ENCODE measurements around the gene RUNX1. TPM values are rescaled to one million over a fixed set of nuclear protein-coding genes. Genes with fewer than 3 reads are reported as not detected.

RUNX1 gene
- polyA plus RNA-seq, 1 donor: 9.2 TPM

- Histone ChIP-seq H3K4me1 (ENCODE audit: control insufficient read depth, insufficient read depth, low read length) (no peaks in the 10 kb centered on the region), H3K4me3 (ENCODE audit: low read length) (no peak overlapping the region), H3K36me3 (ENCODE audit: control insufficient read depth, insufficient read depth, low read length) (no peaks in the 10 kb centered on the region), H3K9me3 (ENCODE audit: control insufficient read depth, low read depth, low read length) (peaks cover 3% of the 10 kb centered on the region), H3K27me3 (ENCODE audit: control insufficient read depth, insufficient read depth, low read length) (peaks cover 2% of the 10 kb centered on the region), H3K27ac (ENCODE audit: low read length) (peak overlapping the region; percentile 46)
- 40% methylated on average over 1 of the region's 2 CpGs for WGBS (ENCODE audit: insufficient coverage, low lambda C conversion rate)
- peak; percentile 80 to 91 for DNase-seq
Observed at GRCh38 chr21:34900376-34900775, 148.7 kb downstream of the RUNX1 start.

- Histone ChIP-seq H3K9me3 (ENCODE audit: control insufficient read depth, low read depth, low read length) (peaks cover 3% of the 10 kb centered on the region), H3K4me3 (ENCODE audit: low read length) (no peak overlapping the region), H3K36me3 (ENCODE audit: control insufficient read depth, insufficient read depth, low read length) (no peaks in the 10 kb centered on the region), H3K4me1 (ENCODE audit: control insufficient read depth, insufficient read depth, low read length) (no peaks in the 10 kb centered on the region), H3K27me3 (ENCODE audit: control insufficient read depth, insufficient read depth, low read length) (peaks cover 7% of the 10 kb centered on the region), H3K27ac (ENCODE audit: low read length) (no peak overlapping the region)
- no peak for DNase-seq
- no CpG with 5 or more reads among the region's 1 CpG for WGBS (ENCODE audit: insufficient coverage, low lambda C conversion rate)
Observed at GRCh38 chr21:34899760-34900159, 149.3 kb downstream of the RUNX1 start.

DNA sequence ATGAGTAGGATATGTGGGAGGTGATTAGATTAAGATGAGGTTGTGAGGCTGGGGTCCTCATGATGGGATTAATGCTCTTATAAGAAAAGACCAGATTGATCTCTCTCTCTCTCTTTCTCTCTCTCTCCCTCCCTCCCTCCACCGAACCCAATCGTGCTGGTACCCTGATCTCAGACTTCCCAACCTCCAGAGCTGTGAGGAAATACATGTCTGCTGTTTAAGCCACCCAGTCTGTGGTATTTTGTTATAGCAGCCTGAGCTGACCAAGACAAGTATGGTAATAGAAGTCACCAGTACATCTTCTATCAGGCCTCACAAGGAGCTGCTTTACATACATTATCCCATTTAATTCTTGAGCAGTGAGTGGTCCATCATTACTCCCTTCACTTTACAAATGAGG lies 149.8 kb downstream of the RUNX1 start:
- DNase-seq: no peak
- no CpG with 5 or more reads among the region's 2 CpGs for WGBS (ENCODE audit: insufficient coverage, low lambda C conversion rate)
- Histone ChIP-seq H3K36me3 (ENCODE audit: control insufficient read depth, insufficient read depth, low read length) (no peaks in the 10 kb centered on the region), H3K4me3 (ENCODE audit: low read length) (no peak overlapping the region), H3K4me1 (ENCODE audit: control insufficient read depth, insufficient read depth, low read length) (no peaks in the 10 kb centered on the region), H3K27me3 (ENCODE audit: control insufficient read depth, insufficient read depth, low read length) (peaks cover 11% of the 10 kb centered on the region), H3K27ac (ENCODE audit: low read length) (no peak overlapping the region), H3K9me3 (ENCODE audit: control insufficient read depth, low read depth, low read length) (peaks cover 3% of the 10 kb centered on the region)

DNA sequence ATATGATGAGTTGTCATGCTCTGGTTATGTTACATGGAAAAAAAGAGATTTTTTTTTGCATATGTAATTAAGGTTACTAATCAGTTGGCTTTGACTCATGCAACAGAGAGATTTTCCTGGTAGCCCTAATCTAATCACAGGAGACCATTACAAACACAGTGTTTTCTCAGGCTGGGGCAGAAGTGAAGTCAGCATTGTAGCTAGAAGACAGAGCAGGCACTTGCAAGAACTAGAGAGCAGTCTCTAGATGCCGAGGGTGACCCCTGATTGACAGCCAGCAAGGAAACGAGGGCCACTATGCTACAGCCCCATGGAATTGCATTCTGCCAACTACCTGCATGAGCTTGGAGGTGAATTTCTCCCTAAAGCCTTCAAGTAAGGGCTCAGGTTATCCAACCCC lies 151.3 kb downstream of the RUNX1 start:
- Histone ChIP-seq H3K27ac (ENCODE audit: low read length) (no peak overlapping the region), H3K36me3 (ENCODE audit: control insufficient read depth, insufficient read depth, low read length) (no peaks in the 10 kb centered on the region), H3K27me3 (ENCODE audit: control insufficient read depth, insufficient read depth, low read length) (peaks cover 23% of the 10 kb centered on the region), H3K4me3 (ENCODE audit: low read length) (no peak overlapping the region), H3K9me3 (ENCODE audit: control insufficient read depth, low read depth, low read length) (peaks cover 3% of the 10 kb centered on the region), H3K4me1 (ENCODE audit: control insufficient read depth, insufficient read depth, low read length) (no peaks in the 10 kb centered on the region)
- no CpG with 5 or more reads among the region's 2 CpGs for WGBS (ENCODE audit: insufficient coverage, low lambda C conversion rate)
- no peak for DNase-seq

GRCh38 chr21:34894401-34894800 lies 154.7 kb downstream of the RUNX1 start:
- no peak overlapping the region for H3K4me3 ChIP-seq (ENCODE audit: low read length)
- WGBS (ENCODE audit: insufficient coverage, low lambda C conversion rate): no CpG with 5 or more reads among the region's 1 CpG
- H3K27ac ChIP-seq (ENCODE audit: low read length): no peak overlapping the region
- peaks cover 12% of the 10 kb centered on the region for H3K4me1 ChIP-seq (ENCODE audit: control insufficient read depth, insufficient read depth, low read length)
- DNase-seq: no peak
- H3K27me3 ChIP-seq (ENCODE audit: control insufficient read depth, insufficient read depth, low read length): peaks cover 48% of the 10 kb centered on the region
- H3K36me3 ChIP-seq (ENCODE audit: control insufficient read depth, insufficient read depth, low read length): no peaks in the 10 kb centered on the region
- peaks cover 6% of the 10 kb centered on the region for H3K9me3 ChIP-seq (ENCODE audit: control insufficient read depth, low read depth, low read length)

DNA sequence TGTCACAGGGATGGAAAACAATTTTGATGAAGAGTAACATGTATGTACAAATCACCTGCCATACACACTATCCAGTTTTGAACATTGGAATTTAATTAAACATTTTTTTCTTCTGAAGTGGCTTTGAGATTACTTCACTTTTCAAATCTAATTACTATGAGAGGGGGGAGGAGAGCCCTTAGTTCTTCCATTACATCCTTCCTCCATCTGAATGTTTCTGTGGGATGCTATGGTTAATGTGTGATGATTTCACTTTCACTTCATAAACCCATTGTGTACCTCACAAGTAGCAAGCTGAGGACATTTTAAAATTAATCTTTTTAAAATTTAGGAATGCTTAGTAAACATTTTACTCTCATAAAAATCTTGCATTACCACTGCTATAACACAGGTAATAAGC lies 156.9 kb downstream of the RUNX1 start:
- Histone ChIP-seq H3K4me3 (ENCODE audit: low read length) (no peak overlapping the region), H3K27me3 (ENCODE audit: control insufficient read depth, insufficient read depth, low read length) (peaks cover 48% of the 10 kb centered on the region), H3K4me1 (ENCODE audit: control insufficient read depth, insufficient read depth, low read length) (peaks cover 21% of the 10 kb centered on the region), H3K27ac (ENCODE audit: low read length) (no peak overlapping the region), H3K9me3 (ENCODE audit: control insufficient read depth, low read depth, low read length) (peaks cover 3% of the 10 kb centered on the region), H3K36me3 (ENCODE audit: control insufficient read depth, insufficient read depth, low read length) (no peaks in the 10 kb centered on the region)
- DNase-seq: no peak

GRCh38 chr21:34891613-34891943 lies 157.5 kb downstream of the RUNX1 start:
- Histone ChIP-seq H3K4me1 (ENCODE audit: control insufficient read depth, insufficient read depth, low read length) (peaks cover 21% of the 10 kb centered on the region), H3K4me3 (ENCODE audit: low read length) (peak overlapping the region; percentile 16), H3K9me3 (ENCODE audit: control insufficient read depth, low read depth, low read length) (peaks cover 3% of the 10 kb centered on the region), H3K27ac (ENCODE audit: low read length) (peak overlapping the region; percentile 5), H3K27me3 (ENCODE audit: control insufficient read depth, insufficient read depth, low read length) (peaks cover 52% of the 10 kb centered on the region), H3K36me3 (ENCODE audit: control insufficient read depth, insufficient read depth, low read length) (no peaks in the 10 kb centered on the region)
- WGBS (ENCODE audit: insufficient coverage, low lambda C conversion rate): 13% methylated on average over 3 of the region's 8 CpGs
- no peak for DNase-seq

- peak in 1 of 2 donors; percentile 65 for DNase-seq
- Histone ChIP-seq H3K27ac (ENCODE audit: low read length) (peak overlapping the region; percentile 55), H3K4me3 (ENCODE audit: low read length) (peak overlapping the region; percentile 29), H3K9me3 (ENCODE audit: control insufficient read depth, low read depth, low read length) (peaks cover 3% of the 10 kb centered on the region), H3K36me3 (ENCODE audit: control insufficient read depth, insufficient read depth, low read length) (no peaks in the 10 kb centered on the region), H3K4me1 (ENCODE audit: control insufficient read depth, insufficient read depth, low read length) (peaks cover 21% of the 10 kb centered on the region), H3K27me3 (ENCODE audit: control insufficient read depth, insufficient read depth, low read length) (peaks cover 58% of the 10 kb centered on the region)
- WGBS (ENCODE audit: insufficient coverage, low lambda C conversion rate): 6% methylated on average over 6 of the region's 60 CpGs
Observed at GRCh38 chr21:34890724-34891612, 158.1 kb downstream of the RUNX1 start.

DNA sequence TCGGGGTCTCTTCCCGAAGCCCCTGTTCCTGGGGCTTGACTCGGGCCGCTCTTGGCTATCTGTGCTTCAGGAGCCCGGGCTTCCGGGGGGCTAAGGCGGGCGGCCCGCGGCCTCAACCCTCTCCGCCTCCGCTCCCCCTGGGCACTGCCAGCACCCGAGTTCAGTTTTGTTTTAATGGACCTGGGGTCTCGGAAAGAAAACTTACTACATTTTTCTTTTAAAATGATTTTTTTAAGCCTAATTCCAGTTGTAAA lies 158.7 kb downstream of the RUNX1 start:
- peaks cover 3% of the 10 kb centered on the region for H3K9me3 ChIP-seq (ENCODE audit: control insufficient read depth, low read depth, low read length)
- H3K27me3 ChIP-seq (ENCODE audit: control insufficient read depth, insufficient read depth, low read length): peaks cover 60% of the 10 kb centered on the region
- peaks cover 21% of the 10 kb centered on the region for H3K4me1 ChIP-seq (ENCODE audit: control insufficient read depth, insufficient read depth, low read length)
- no CpG with 5 or more reads among the region's 14 CpGs for WGBS (ENCODE audit: insufficient coverage, low lambda C conversion rate)
- peak overlapping the region; percentile 29 for H3K4me3 ChIP-seq (ENCODE audit: low read length)
- no peak for DNase-seq
- H3K36me3 ChIP-seq (ENCODE audit: control insufficient read depth, insufficient read depth, low read length): no peaks in the 10 kb centered on the region
- H3K27ac ChIP-seq (ENCODE audit: low read length): peak overlapping the region; percentile 55

GRCh38 chr21:34889676-34890469 lies 159.2 kb downstream of the RUNX1 start:
- peaks cover 59% of the 10 kb centered on the region for H3K27me3 ChIP-seq (ENCODE audit: control insufficient read depth, insufficient read depth, low read length)
- peak; percentile 76 to 86 for DNase-seq
- H3K36me3 ChIP-seq (ENCODE audit: control insufficient read depth, insufficient read depth, low read length): no peaks in the 10 kb centered on the region
- H3K4me3 ChIP-seq (ENCODE audit: low read length): peak overlapping the region; percentile 72
- peaks cover 3% of the 10 kb centered on the region for H3K9me3 ChIP-seq (ENCODE audit: control insufficient read depth, low read depth, low read length)
- H3K27ac ChIP-seq (ENCODE audit: low read length): peak overlapping the region; percentile 80
- no CpG with 5 or more reads among the region's 98 CpGs for WGBS (ENCODE audit: insufficient coverage, low lambda C conversion rate)
- peaks cover 24% of the 10 kb centered on the region for H3K4me1 ChIP-seq (ENCODE audit: control insufficient read depth, insufficient read depth, low read length)

Data from large intestine (tissue), 3 donors.